WERI-Rb-1 (cell line): Measurements from ENCODE around the gene COL23A1.

Source experiments
- DNase-seq: peaks from one replicate; pipeline ENCODE4 v3.0.0-alpha.2; 2020
- H3K27ac ChIP-seq: fragments of 250-450 bp; sonication (Bioruptor Pico); 2 replicates; pipeline ENCODE4 v1.5.1; 2020; ENCODE audit warnings: mild to moderate bottlenecking, moderate library complexity
- H3K27me3 ChIP-seq: fragments of 250-450 bp; sonication (Bioruptor Pico); 2 replicates; pipeline ENCODE4 v1.5.1; 2021; ENCODE audit warnings: mild to moderate bottlenecking, low read depth, moderate library complexity; ENCODE audit not compliant: insufficient read depth, severe bottlenecking
- H3K36me3 ChIP-seq: fragments of 250-450 bp; sonication (Bioruptor Pico); 2 replicates; pipeline ENCODE4 v1.5.1; 2020; ENCODE audit warnings: mild to moderate bottlenecking, moderate library complexity
- H3K4me3 ChIP-seq: 2 replicates; pipeline ENCODE4 v1.5.1; 2011; ENCODE audit warnings: low read depth, mild to moderate bottlenecking, control low read depth, low read length
- H3K9me3 ChIP-seq: fragments of 250-450 bp; sonication (Bioruptor Pico); 2 replicates; pipeline ENCODE4 v1.5.1; 2021; ENCODE audit warnings: mild to moderate bottlenecking, moderate library complexity; ENCODE audit not compliant: severe bottlenecking
- CTCF ChIP-seq: IDR thresholded peaks from 2 replicates; pipeline ENCODE4 v1.5.1; 2011; ENCODE audit warnings: low read depth, mild to moderate bottlenecking, control low read depth, inconsistent platforms, low read length

Gene COL23A1

GRCh38 chr5:178537467-178538371, 52.5 kb downstream of the COL23A1 start:
- Histone ChIP-seq H3K27ac (no peak overlapping the region), H3K9me3 (no peaks in the 10 kb centered on the region), H3K4me3 (no peak overlapping the region), H3K27me3 (no peaks in the 10 kb centered on the region), H3K36me3 (no peaks in the 10 kb centered on the region)
- no peak for DNase-seq
- no peak for TF ChIP-seq CTCF

GRCh38 chr5:178536541-178537466, 53.4 kb downstream of the COL23A1 start:
- no peaks in the 10 kb centered on the region for H3K36me3 ChIP-seq
- no peak overlapping the region for H3K4me3 ChIP-seq
- H3K9me3 ChIP-seq = no peaks in the 10 kb centered on the region
- H3K27me3 ChIP-seq = no peaks in the 10 kb centered on the region
- TF ChIP-seq CTCF = no peak
- no peak for DNase-seq
- no peak overlapping the region for H3K27ac ChIP-seq

GRCh38 chr5:178535299-178536175, 54.7 kb downstream of the COL23A1 start:
- Histone ChIP-seq H3K27ac (no peak overlapping the region), H3K4me3 (no peak overlapping the region), H3K9me3 (no peaks in the 10 kb centered on the region), H3K27me3 (no peaks in the 10 kb centered on the region), H3K36me3 (no peaks in the 10 kb centered on the region)
- no peak for DNase-seq
- no peak for TF ChIP-seq CTCF

GRCh38 chr5:178533136-178533535, 57.1 kb downstream of the COL23A1 start:
- H3K4me3 ChIP-seq = no peak overlapping the region
- no peaks in the 10 kb centered on the region for H3K9me3 ChIP-seq
- no peaks in the 10 kb centered on the region for H3K36me3 ChIP-seq
- no peak overlapping the region for H3K27ac ChIP-seq
- no peak for TF ChIP-seq CTCF
- no peak for DNase-seq
- no peaks in the 10 kb centered on the region for H3K27me3 ChIP-seq

GRCh38 chr5:178532666-178533065, 57.5 kb downstream of the COL23A1 start:
- TF ChIP-seq CTCF = no peak
- no peak for DNase-seq

More at GRCh38 chr5:178532666-178533065, 57.5 kb downstream of the COL23A1 start:
- H3K36me3 ChIP-seq = no peaks in the 10 kb centered on the region
- no peak overlapping the region for H3K4me3 ChIP-seq
- no peaks in the 10 kb centered on the region for H3K9me3 ChIP-seq
- no peak overlapping the region for H3K27ac ChIP-seq
- H3K27me3 ChIP-seq = no peaks in the 10 kb centered on the region
